Activated naive CD4-positive, alpha-beta T cell treated with Interleukin-2 at 50 U/mL for 16 hours (primary cell): ENCODE results near the gene SMU1.
"Not testable (repeated sequence)": the region's sequence is repeated elsewhere in the genome, so short reads cannot be mapped to it uniquely, and the experiment has no call there.

Source experiments
- DNase-seq: peaks from one replicate; pipeline ENCODE4 v3.0.0-alpha.2; 2020

SMU1 gene

DNA sequence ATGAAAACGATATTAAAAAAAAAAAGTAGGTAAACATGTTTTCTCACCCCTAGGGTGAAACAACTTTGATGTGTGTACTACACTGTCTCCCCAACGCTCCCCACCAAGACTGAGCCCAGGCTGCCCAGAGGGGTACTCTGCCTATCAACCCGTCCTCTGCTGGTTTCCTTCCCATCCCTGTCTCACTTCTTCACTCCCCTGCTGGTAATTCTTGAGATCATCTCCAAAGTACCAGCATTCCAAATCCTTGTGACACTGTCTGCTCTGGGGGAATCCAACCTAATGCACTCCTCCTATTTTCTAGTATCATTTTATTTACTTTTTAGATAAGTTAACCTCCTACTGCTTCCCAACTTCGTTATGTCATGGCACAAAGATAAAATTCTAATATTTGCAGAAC is 68.7 kb downstream of the SMU1 start:
- DNase-seq: no peak

DNA sequence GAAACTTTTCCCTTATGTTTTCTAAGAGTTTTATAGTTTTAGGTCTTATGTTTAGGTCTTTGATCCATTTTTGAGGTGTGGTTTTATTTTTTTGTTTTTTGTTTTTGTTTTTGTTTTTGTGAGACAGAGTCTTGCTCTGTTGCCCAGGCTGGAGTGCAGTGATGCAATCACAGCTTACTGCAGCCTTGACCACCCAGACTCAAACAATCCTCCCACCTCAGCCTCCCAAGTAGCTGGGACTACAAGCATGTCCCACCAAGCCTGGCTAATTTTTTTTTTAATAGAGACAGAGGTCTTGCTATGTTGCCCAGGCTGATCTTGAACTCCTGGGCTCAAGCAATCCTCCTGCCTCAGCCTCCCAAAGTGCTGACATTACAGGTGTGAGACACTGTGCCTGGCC is 71.1 kb downstream of the SMU1 start:
- DNase-seq: not testable (repeated sequence)

DNA sequence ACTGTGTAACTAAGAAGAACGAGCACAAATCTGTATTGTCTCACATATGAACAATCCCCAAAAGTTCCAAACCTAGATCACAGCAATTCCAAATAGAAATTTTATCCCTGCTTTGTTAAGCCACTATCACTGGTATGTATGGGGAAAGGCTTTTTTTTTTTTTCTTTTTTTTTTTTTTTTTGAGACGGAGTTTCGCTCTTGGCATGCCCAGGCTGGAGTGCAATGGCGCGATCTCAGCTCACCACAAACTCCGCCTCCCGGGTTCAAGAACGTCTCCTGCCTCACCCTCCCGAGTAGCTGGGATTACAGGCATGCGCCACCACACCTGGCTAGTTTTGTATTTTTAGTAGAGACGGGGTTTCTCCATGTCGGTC is 75.8 kb downstream of the SMU1 start:
- peak; percentile 14 for DNase-seq

DNA sequence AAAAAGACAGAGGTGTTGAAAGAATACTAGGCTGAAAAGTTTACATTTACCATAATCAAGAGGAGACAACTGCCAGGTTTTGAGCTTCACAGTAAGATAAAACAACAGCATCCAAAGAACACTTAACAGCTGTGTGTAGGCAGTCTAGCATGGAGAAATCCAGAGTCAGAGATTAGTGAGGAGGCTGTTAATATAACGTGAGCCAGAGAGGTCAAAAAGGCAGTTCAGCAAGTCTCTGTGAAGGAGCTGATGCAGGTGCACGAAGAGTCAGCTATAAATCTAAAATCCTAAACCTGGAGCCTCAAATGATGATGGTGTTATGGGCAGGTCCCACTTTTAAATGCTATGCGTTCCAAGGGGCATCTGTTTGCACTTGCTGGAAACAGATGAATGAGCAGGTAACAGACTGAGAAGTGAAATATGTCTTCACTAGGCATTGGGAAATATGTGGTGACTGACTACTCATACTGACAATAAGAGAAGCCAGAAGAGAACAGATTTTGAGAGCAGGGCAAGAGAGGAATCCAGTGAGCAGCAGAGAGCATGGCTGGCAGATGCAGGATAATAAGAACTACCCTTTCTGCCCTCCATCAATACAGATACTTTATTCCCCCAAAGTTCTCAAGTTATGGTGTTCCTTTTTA is 83.8 kb downstream of the SMU1 start:
- no peak for DNase-seq

DNA sequence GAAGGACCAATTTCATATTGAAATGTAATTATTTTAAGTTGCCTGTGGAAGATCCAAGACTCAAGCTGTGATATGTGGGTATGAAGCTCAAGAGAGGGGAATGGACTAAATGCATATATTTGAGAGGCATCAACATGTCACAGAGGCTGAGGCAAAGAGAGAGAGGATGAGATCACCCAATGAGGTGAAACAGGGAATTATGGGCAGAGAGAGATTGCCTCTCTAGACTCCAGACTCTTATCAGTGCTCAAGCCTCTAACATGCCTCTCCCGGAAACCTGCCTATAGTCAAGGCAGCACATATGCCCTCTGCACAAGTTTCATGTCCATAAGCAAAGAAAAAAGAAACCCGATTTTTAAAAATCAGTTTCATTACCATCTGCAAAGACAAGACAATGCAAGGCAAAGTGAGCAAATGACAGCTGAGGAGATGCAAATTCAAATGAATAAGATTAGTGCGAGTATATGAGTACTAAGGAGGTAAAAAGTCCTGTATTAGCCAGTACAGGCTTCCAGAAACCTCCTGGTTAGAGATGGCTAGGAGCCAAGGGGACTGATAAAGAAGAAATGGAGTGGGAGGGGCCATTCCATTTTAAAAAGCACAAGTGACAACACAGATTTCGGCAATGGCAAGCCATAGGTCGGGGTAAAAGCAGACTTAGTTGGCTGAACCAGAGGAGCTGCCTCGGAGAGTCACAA is 84.4 kb downstream of the SMU1 start:
- no peak for DNase-seq
